IMR-90 (cell line): Measurements from ENCODE around the gene PINLYP. TPM values are rescaled to one million over a fixed set of nuclear protein-coding genes. Genes with fewer than 3 reads are reported as not detected.

ENCODE experiments used
- ATAC-seq: fragments of 200-7000 bp; cut with Tn5 transposase; 2 replicates; pipeline ENCODE4 v1.9.1; 2020; ENCODE audit warnings: low read depth, mild to moderate bottlenecking, moderate library complexity
- BruUV-seq: library from RNA; stranded (reverse); fragments of 400-500 nt; replicated peaks from 2 replicates; lab custom pipeline; 2021; lab: Mats Ljungman, UMichigan
- CTCF ChIA-PET: fragments of 300-600 bp; formaldehyde crosslinking; extraction: SDS; loops from one replicate; lab custom pipeline; 2021; ENCODE audit warnings: antibody characterized with exemption; lab: Yijun Ruan, JAX
- POLR2A ChIA-PET: fragments of 300-600 bp; sonication (Branson Sonifier 250); formaldehyde crosslinking; loops from one replicate; lab custom pipeline; 2022; ENCODE audit warnings: antibody characterized with exemption; ENCODE audit not compliant: unreplicated experiment; lab: Charles Lee
- DNase-seq: peaks from one replicate; pipeline ENCODE4 v3.0.0; 2013
- H2AFZ ChIP-seq: replicated peaks from 2 replicates; pipeline ENCODE3; 2013; ENCODE audit warnings: low read length, mild to moderate bottlenecking; ENCODE audit not compliant: poor library complexity
- H2AK5ac ChIP-seq: 2 replicates; pipeline ENCODE4 v1.6.1; 2013; ENCODE audit warnings: low read depth, low read length, inconsistent platforms
- H2AK9ac ChIP-seq: replicated peaks from 2 replicates; pipeline ENCODE3; 2013; ENCODE audit warnings: mild to moderate bottlenecking, low read depth, low read length, moderate library complexity; ENCODE audit not compliant: poor library complexity
- H2BK120ac ChIP-seq: 2 replicates; pipeline ENCODE4 v1.6.1; 2013; ENCODE audit warnings: low read depth, low read length, inconsistent platforms
- H2BK15ac ChIP-seq: 3 replicates; pipeline ENCODE4 v1.6.1; 2013; ENCODE audit warnings: low read depth, low read length, inconsistent platforms
- H2BK20ac ChIP-seq: 2 replicates; pipeline ENCODE4 v1.6.1; 2013; ENCODE audit warnings: low read depth, mild to moderate bottlenecking, inconsistent platforms, low read length, moderate library complexity
- H2BK5ac ChIP-seq: 2 replicates; pipeline ENCODE4 v1.6.1; 2013; ENCODE audit warnings: mild to moderate bottlenecking, low read depth, low read length, inconsistent platforms; ENCODE audit not compliant: poor library complexity, severe bottlenecking
- H3K14ac ChIP-seq: replicated peaks from 2 replicates; pipeline ENCODE4 v1.6.1; 2013; ENCODE audit warnings: low read depth, low read length, inconsistent platforms
- H3K18ac ChIP-seq: 2 replicates; pipeline ENCODE4 v1.6.1; 2013; ENCODE audit warnings: low read depth, low read length, control low read depth
- H3K23ac ChIP-seq: 2 replicates; pipeline ENCODE4 v1.6.1; 2013; ENCODE audit warnings: low read depth, low read length, inconsistent platforms
- H3K27ac ChIP-seq: 2 replicates; pipeline ENCODE4 v1.5.1; 2013; ENCODE audit warnings: mild to moderate bottlenecking, control low read depth, low read length; ENCODE audit not compliant: insufficient read depth
- H3K27me3 ChIP-seq: 2 replicates; pipeline ENCODE4 v1.6.1; 2013; ENCODE audit warnings: low read length; ENCODE audit not compliant: control insufficient read depth, insufficient read depth
- H3K36me3 ChIP-seq: 2 replicates; pipeline ENCODE4 v1.6.1; 2013; ENCODE audit warnings: low read length, mixed read lengths; ENCODE audit not compliant: control insufficient read depth, insufficient read depth
- H3K4ac ChIP-seq: 2 replicates; pipeline ENCODE4 v1.6.1; 2013; ENCODE audit warnings: low read depth, low read length, inconsistent platforms
- H3K4me1 ChIP-seq: 2 replicates; pipeline ENCODE4 v1.6.1; 2013; ENCODE audit warnings: low read length, mixed read lengths; ENCODE audit not compliant: control insufficient read depth, insufficient read depth
- H3K4me2 ChIP-seq: 2 replicates; pipeline ENCODE4 v1.6.1; 2013; ENCODE audit warnings: low read depth, mild to moderate bottlenecking, control low read depth, low read length, moderate library complexity
- H3K4me3 ChIP-seq: 2 replicates; pipeline ENCODE4 v1.5.1; 2013; ENCODE audit warnings: low read depth, mild to moderate bottlenecking, control low read depth, low read length, moderate library complexity; ENCODE audit not compliant: insufficient read depth
- H3K56ac ChIP-seq: 2 replicates; pipeline ENCODE4 v1.6.1; 2013; ENCODE audit warnings: low read length, inconsistent platforms; ENCODE audit not compliant: insufficient read depth; ENCODE audit errors: extremely low read depth
- H3K79me1 ChIP-seq, 2 experiments: 2 replicates each; pipeline ENCODE4 v1.6.1; 2013; ENCODE audit warnings: low read length in 2 of 2, inconsistent platforms in 1 of 2, low read depth in 1 of 2
- H3K9ac ChIP-seq: 2 replicates; pipeline ENCODE4 v1.6.1; 2013; ENCODE audit warnings: low read depth, low read length, control low read depth
- H3K9me1 ChIP-seq: 2 replicates; pipeline ENCODE4 v1.6.1; 2013; ENCODE audit warnings: low read length, inconsistent platforms; ENCODE audit not compliant: insufficient read depth
- H3K9me3 ChIP-seq: 2 replicates; pipeline ENCODE4 v1.6.1; 2013; ENCODE audit warnings: low read length; ENCODE audit not compliant: control insufficient read depth, insufficient read depth
- H4K20me1 ChIP-seq: 2 replicates; pipeline ENCODE4 v1.6.1; 2013; ENCODE audit warnings: low read length, inconsistent platforms; ENCODE audit not compliant: insufficient read depth
- H4K5ac ChIP-seq: 2 replicates; pipeline ENCODE4 v1.6.1; 2013; ENCODE audit warnings: mild to moderate bottlenecking, low read depth, low read length, control low read depth
- H4K8ac ChIP-seq, 2 experiments: 2 replicates each; pipeline ENCODE4 v1.6.1; 2013; ENCODE audit warnings: low read depth in 2 of 2, low read length in 2 of 2, control low read depth in 1 of 2, inconsistent platforms in 1 of 2
- H4K91ac ChIP-seq: 2 replicates; pipeline ENCODE4 v1.6.1; 2013; ENCODE audit warnings: low read depth, low read length, inconsistent platforms; ENCODE audit not compliant: insufficient read depth
- BHLHE40 ChIP-seq: fragments of 150-350 bp; IDR thresholded peaks from 2 replicates; pipeline ENCODE4 v1.6.1; 2016; ENCODE audit warnings: mild to moderate bottlenecking, low read depth, low read length
- CEBPB ChIP-seq: IDR thresholded peaks from 2 replicates; pipeline ENCODE4 v1.6.1; 2012; ENCODE audit warnings: low read depth, low read length, improper control_type of control experiment
- CHD1 ChIP-seq: IDR thresholded peaks from 2 replicates; pipeline ENCODE4 v1.6.1; 2012; ENCODE audit warnings: low read depth, low read length, improper control_type of control experiment
- CTCF ChIP-seq: conservative IDR thresholded peaks from 2 replicates; pipeline ENCODE4 v1.5.1; 2012; ENCODE audit warnings: mild to moderate bottlenecking, low read depth, low read length, improper control_type of control experiment
- FOS ChIP-seq: fragments of 150-350 bp; IDR thresholded peaks from 2 replicates; pipeline ENCODE4 v1.6.1; 2016; ENCODE audit warnings: low read depth, low read length
- MAFK ChIP-seq: IDR thresholded peaks from 2 replicates; pipeline ENCODE4 v1.6.1; 2012; ENCODE audit warnings: low read depth, low read length, improper control_type of control experiment
- MXI1 ChIP-seq: IDR thresholded peaks from 2 replicates; pipeline ENCODE4 v1.6.1; 2012; ENCODE audit warnings: low read depth, mild to moderate bottlenecking, low read length, moderate library complexity, borderline replicate concordance
- POLR2A ChIP-seq: IDR thresholded peaks from 2 replicates; pipeline ENCODE4 v1.6.1; 2012; ENCODE audit warnings: mild to moderate bottlenecking, low read depth, low read length
- RAD21 ChIP-seq: IDR thresholded peaks from 2 replicates; pipeline ENCODE4 v1.6.1; 2012; ENCODE audit warnings: low read length, improper control_type of control experiment
- RCOR1 ChIP-seq: IDR thresholded peaks from 2 replicates; pipeline ENCODE4 v1.6.1; 2012; ENCODE audit warnings: mild to moderate bottlenecking, low read length, improper control_type of control experiment; ENCODE audit not compliant: insufficient replicate concordance
- RFX5 ChIP-seq: IDR thresholded peaks from 2 replicates; pipeline ENCODE4 v1.8.0; 2012; ENCODE audit warnings: low read depth, mild to moderate bottlenecking, low read length, moderate library complexity
- WGBS, 2 experiments: methylation state at CpG; one replicate each; pipeline versions ENCODE4 v1.1.5 to v1.1.7; 2013; ENCODE audit warnings: missing lambda C conversion rate in 2 of 2; ENCODE audit not compliant: insufficient read length in 1 of 2; ENCODE audit errors: extremely low coverage in 2 of 2; 5-methylcytosine and 5-hydroxymethylcytosine counted together
- dilution Hi-C: fragments of 300-500 bp; cut with HindIII; formaldehyde crosslinking; loops from one replicate; pipeline ENCODE4 v1.14.3; 2018; ENCODE audit warnings: low sequenced_read_pairs; ENCODE audit not compliant: unreplicated experiment
- in situ Hi-C: fragments of 300-500 bp; cut with MboI; formaldehyde crosslinking; loops from 3 replicates; pipeline ENCODE4 v1.14.3; 2019; ENCODE audit warnings: low sequenced_read_pairs, inconsistent platforms, mixed read lengths
- intact Hi-C: fragments of 100-400 bp; cut with micrococcal nuclease; formaldehyde crosslinking; loops from 2 replicates; pipeline ENCODE4 v1.10.0; 2022
- polyA plus RNA-seq, 3 experiments: library from polyadenylated mRNA; depleted of rRNA; stranded (reverse); fragments of >200 nt; gene quantifications; 2 replicates each; pipeline ENCODE4 v1.2.3, GENCODE V29; 2012; ENCODE audit warnings: low replicate concordance in 1 of 3
- total RNA-seq: library from RNA; depleted of rRNA; stranded (reverse); fragments of >200 nt; gene quantifications from 2 replicates; pipeline ENCODE4 v1.2.3, GENCODE V29; 2012
- TF ChIP-seq, protein P1 (sequence below): fragments of 150-350 bp; IDR thresholded peaks from 2 replicates; pipeline ENCODE4 v1.6.1; 2016; ENCODE audit warnings: low read depth, mild to moderate bottlenecking, low read length, moderate library complexity, borderline replicate concordance
- TF ChIP-seq, protein P2 (sequence below): fragments of 150-350 bp; IDR thresholded peaks from 2 replicates; pipeline ENCODE4 v1.6.1; 2017; ENCODE audit warnings: mild to moderate bottlenecking, antibody characterized with exemption, low read length, low read depth

PINLYP gene
- total and polyA plus RNA-seq, 2 of the 4 experiments (the other 2 are of a cell fraction), result 0.54 to 1.4 TPM

DNA sequence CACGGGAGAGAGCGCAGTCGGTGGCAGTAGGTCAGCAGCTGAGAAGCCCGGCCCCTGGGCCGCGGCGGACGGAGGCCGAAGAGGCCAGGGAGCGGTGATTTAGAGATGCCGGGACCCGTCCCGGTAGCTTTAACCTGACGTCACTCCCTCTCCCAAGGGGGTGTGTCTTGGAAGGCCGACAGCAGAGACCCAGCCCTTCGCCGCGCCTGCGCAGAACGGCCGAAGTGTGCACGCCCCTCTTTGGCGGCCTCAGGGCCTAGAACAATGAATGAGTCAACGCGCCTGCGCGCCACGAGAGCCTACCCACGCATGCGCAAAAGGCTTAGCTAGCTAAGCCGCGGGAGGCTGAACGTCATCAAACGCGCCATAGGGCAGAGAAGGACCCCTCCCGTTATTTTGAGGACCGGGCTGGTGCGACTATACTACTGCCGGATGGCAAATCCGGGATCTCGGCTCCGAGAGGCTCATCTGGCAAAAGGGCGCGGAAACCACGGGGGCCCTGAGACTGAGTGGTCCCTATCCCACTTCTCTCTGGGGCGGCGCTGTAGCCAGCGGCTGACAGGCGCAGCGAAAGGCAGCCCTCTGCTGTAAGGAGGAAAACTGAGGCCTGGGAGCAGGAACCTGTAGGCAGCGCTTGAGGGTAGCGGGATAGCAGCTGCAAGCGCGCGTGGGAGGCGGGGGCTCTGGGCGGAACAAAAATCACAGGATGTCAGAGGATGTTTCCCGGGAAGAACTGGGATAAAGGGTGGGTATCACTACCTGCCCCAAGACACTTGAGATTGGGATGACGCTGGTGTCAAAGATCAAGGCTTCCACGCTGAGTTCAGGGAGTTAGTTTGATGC lies 20.6 kb downstream of the PINLYP start, which contains the start of the genes IRGQ and ZNF576:
IRGQ (minus strand) TSS at position 136 of the 843 bp plus-strand sequence. CDS start 796 bp downstream, outside the sequence.
ZNF576 (plus strand) TSS at position 597 of the 843 bp plus-strand sequence. CDS start 514 bp downstream, outside the sequence.
- peak within 1 kb of the TSS; percentile 87 for H3K56ac ChIP-seq
- H4K5ac ChIP-seq, result peak within 1 kb of the TSS; percentile 88
- peak within 1 kb of the TSS; percentile 97 to 99 for H4K8ac ChIP-seq
- no peak within 1 kb of the TSS for H2BK20ac ChIP-seq
- in situ Hi-C loops, result no loop called here
- peak within 1 kb of the TSS; percentile 54; the same call in 1 of the 2 replicates for H3K23ac ChIP-seq
- intact Hi-C loops, result loop anchor here (1.0 to 2.0 kb wide), 4 partner anchors 21 to 61 kb away; partner anchors contain the start of genes PINLYP and XRCC1
- peaks cover 9% of the 10 kb centered on the region for H3K4me1 ChIP-seq
- no peaks in the 10 kb centered on the region for H3K27me3 ChIP-seq
- no TSS peak for BruUV-seq
- dilution Hi-C loops, result no loop called here
- H2AK5ac ChIP-seq, result peak within 1 kb of the TSS; percentile 90
- H3K4ac ChIP-seq, result peak within 1 kb of the TSS; percentile 78
- H3K9me3 ChIP-seq, result no peaks in the 10 kb centered on the region
- no peaks in the 10 kb centered on the region for H4K20me1 ChIP-seq
- peak within 1 kb of the TSS; percentile 79 for H3K27ac ChIP-seq
- WGBS, 2 experiments, result 1% methylated on average over 33 of the region's 60 CpGs; no CpG with 5 or more reads in 1 of the 2 experiments
- peak within 1 kb of the TSS; percentile 97 for H3K4me2 ChIP-seq
- peak within 1 kb of the TSS; percentile 68 for H3K4me3 ChIP-seq
- no peaks in the 10 kb centered on the region for H3K9me1 ChIP-seq
- H4K91ac ChIP-seq, result peak within 1 kb of the TSS; percentile 90
- peak within 1 kb of the TSS; percentile 90 for H3K9ac ChIP-seq
- H2BK5ac ChIP-seq, result peak within 1 kb of the TSS; percentile 87
- H2AK9ac ChIP-seq, result peak within 1 kb of the TSS; percentile 98
- peak within 1 kb of the TSS; percentile 81 for H3K14ac ChIP-seq
- DNase-seq (peak; percentile 99), ATAC-seq (peak; percentile 82)
- H2BK15ac ChIP-seq, result peak within 1 kb of the TSS; percentile 71; the same call in 1 of the 3 replicates
- peak within 1 kb of the TSS; percentile 50; the same call in 1 of the 2 replicates for H2BK120ac ChIP-seq
- H3K36me3 ChIP-seq, result peaks cover 31% of the 10 kb centered on the region
- H2AFZ ChIP-seq, result peak within 1 kb of the TSS; percentile 98
- H3K18ac ChIP-seq, result peak within 1 kb of the TSS; percentile 20
- peaks cover 27 to 62% of the 10 kb centered on the region in 2 experiments; a peak in 3 of 4 replicates for H3K79me1 ChIP-seq
- CTCF ChIA-PET, result interaction anchor here (4.5 kb wide), 1 partner anchor 40 kb away, joined by 29 read pairs; no protein-coding TSS in a partner anchor
- POLR2A ChIA-PET, result interaction anchor here (0.6 to 1.0 kb wide), 2 partner anchors 63 to 158 kb away, joined by 3 to 8 read pairs; partner anchors contain the start of genes SMG9 and ZNF575
- TF ChIP-seq CEBPB (no peak), MXI1 (0 out of 2 replicates have a peak, but pooled peaks have one; percentile 57), POLR2A (peak; percentile 78), CTCF (0 out of 2 replicates have a peak, but pooled peaks have one; percentile 3), BHLHE40 (0 out of 2 replicates have a peak, but pooled peaks have one; percentile 5), FOS (no peak), RFX5 (no peak), RCOR1 (no peak), RAD21 (peak; percentile 18; the same call in 1 of the 2 replicates), MAFK (no peak), CHD1 (no peak)
- TF ChIP-seq, protein P1, sequence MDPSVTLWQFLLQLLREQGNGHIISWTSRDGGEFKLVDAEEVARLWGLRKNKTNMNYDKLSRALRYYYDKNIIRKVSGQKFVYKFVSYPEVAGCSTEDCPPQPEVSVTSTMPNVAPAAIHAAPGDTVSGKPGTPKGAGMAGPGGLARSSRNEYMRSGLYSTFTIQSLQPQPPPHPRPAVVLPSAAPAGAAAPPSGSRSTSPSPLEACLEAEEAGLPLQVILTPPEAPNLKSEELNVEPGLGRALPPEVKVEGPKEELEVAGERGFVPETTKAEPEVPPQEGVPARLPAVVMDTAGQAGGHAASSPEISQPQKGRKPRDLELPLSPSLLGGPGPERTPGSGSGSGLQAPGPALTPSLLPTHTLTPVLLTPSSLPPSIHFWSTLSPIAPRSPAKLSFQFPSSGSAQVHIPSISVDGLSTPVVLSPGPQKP, result no peak
- TF ChIP-seq, protein P2, sequence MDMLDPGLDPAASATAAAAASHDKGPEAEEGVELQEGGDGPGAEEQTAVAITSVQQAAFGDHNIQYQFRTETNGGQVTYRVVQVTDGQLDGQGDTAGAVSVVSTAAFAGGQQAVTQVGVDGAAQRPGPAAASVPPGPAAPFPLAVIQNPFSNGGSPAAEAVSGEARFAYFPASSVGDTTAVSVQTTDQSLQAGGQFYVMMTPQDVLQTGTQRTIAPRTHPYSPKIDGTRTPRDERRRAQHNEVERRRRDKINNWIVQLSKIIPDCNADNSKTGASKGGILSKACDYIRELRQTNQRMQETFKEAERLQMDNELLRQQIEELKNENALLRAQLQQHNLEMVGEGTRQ, result no peak; the same call in 1 of the 2 replicates
